ENCODE data around the gene PLCL2. TPM values are rescaled to one million over a fixed set of nuclear protein-coding genes. Genes with fewer than 3 reads are reported as not detected.

The PLCL2 gene
- total and polyA plus RNA-seq, 4 donors, result 1.5 to 16.5 (median 9.4) TPM

- Histone ChIP-seq H3K9ac (ENCODE audit: low read depth in 1 of 2, low read length in 2 of 2) (no peak overlapping the region), H3K27me3 (ENCODE audit: control insufficient read depth in 4 of 4, insufficient read depth in 4 of 4, low read length in 3 of 4) (no peaks in the 10 kb centered on the region), H3K4me1 (ENCODE audit: control insufficient read depth in 4 of 4, insufficient read depth in 4 of 4, low read length in 3 of 4) (peaks cover 0 to 10% (median 0%) of the 10 kb centered on the region in 4 donors), H3K9me3 (ENCODE audit: control insufficient read depth in 4 of 4, low read length in 3 of 4) (no peaks in the 10 kb centered on the region), H3K27ac (ENCODE audit: low read depth in 1 of 2, low read length in 2 of 2) (no peak overlapping the region), H3K4me3 (ENCODE audit: low read depth in 1 of 3, low read length in 3 of 3) (no peak overlapping the region), H3K36me3 (ENCODE audit: control insufficient read depth in 4 of 4, insufficient read depth in 3 of 4, low read depth in 1 of 4, low read length in 3 of 4) (no peaks in the 10 kb centered on the region)
- 66% methylated on average over 3 of the region's 3 CpGs for WGBS
- TF ChIP-seq FOXA2 (IDR thresholded peaks at IDR 0.05), result no peak
- no peak for TF ChIP-seq TAF1 (conservative IDR thresholded peaks at IDR 0.05)
- DNase-seq (ENCODE audit: low spot score), result no peak
Measured at GRCh38 chr3:16975083-16975482, 90.3 kb downstream of the PLCL2 start.

- Histone ChIP-seq H3K27ac (ENCODE audit: low read depth in 1 of 2, low read length in 2 of 2) (no peak overlapping the region), H3K36me3 (ENCODE audit: control insufficient read depth in 4 of 4, insufficient read depth in 3 of 4, low read depth in 1 of 4, low read length in 3 of 4) (no peaks in the 10 kb centered on the region), H3K4me3 (ENCODE audit: low read depth in 1 of 3, low read length in 3 of 3) (no peak overlapping the region), H3K9ac (ENCODE audit: low read depth in 1 of 2, low read length in 2 of 2) (no peak overlapping the region), H3K4me1 (ENCODE audit: control insufficient read depth in 4 of 4, insufficient read depth in 4 of 4, low read length in 3 of 4) (peaks cover 0 to 10% (median 0%) of the 10 kb centered on the region in 4 donors), H3K27me3 (ENCODE audit: control insufficient read depth in 4 of 4, insufficient read depth in 4 of 4, low read length in 3 of 4) (no peaks in the 10 kb centered on the region), H3K9me3 (ENCODE audit: control insufficient read depth in 4 of 4, low read length in 3 of 4) (no peaks in the 10 kb centered on the region)
- WGBS, result 51% methylated on average over 4 of the region's 4 CpGs
- no peak for DNase-seq (ENCODE audit: low spot score)
- TF ChIP-seq FOXA1 (IDR thresholded peaks at IDR 0.05) (no peak), EGR1 (IDR thresholded peaks at IDR 0.05; ENCODE audit: low read depth in 2 of 2) (no peak), MAX (IDR thresholded peaks at IDR 0.05) (no peak), RXRA (IDR thresholded peaks at IDR 0.05) (peak in 1 of 2 donors; percentile 35), ATF3 (IDR thresholded peaks at IDR 0.05) (no peak), HNF4G (IDR thresholded peaks at IDR 0.05) (peak; percentile 74), FOXA2 (IDR thresholded peaks at IDR 0.05) (peak; percentile 17), GABPA (IDR thresholded peaks at IDR 0.05 in 1 of 2, conservative IDR thresholded peaks at IDR 0.05 in 1 of 2) (no peak), TAF1 (conservative IDR thresholded peaks at IDR 0.05) (no peak), JUND (IDR thresholded peaks at IDR 0.05) (peak in 1 of 2 donors; percentile 7), RAD21 (IDR thresholded peaks at IDR 0.05) (peak; percentile 16 to 39), HNF4A (conservative IDR thresholded peaks at IDR 0.05) (peak; percentile 83 to 90), SP1 (IDR thresholded peaks at IDR 0.05) (peak; percentile 81), YY1 (IDR thresholded peaks at IDR 0.05) (peak; percentile 10)
- TF ChIP-seq, protein P1, sequence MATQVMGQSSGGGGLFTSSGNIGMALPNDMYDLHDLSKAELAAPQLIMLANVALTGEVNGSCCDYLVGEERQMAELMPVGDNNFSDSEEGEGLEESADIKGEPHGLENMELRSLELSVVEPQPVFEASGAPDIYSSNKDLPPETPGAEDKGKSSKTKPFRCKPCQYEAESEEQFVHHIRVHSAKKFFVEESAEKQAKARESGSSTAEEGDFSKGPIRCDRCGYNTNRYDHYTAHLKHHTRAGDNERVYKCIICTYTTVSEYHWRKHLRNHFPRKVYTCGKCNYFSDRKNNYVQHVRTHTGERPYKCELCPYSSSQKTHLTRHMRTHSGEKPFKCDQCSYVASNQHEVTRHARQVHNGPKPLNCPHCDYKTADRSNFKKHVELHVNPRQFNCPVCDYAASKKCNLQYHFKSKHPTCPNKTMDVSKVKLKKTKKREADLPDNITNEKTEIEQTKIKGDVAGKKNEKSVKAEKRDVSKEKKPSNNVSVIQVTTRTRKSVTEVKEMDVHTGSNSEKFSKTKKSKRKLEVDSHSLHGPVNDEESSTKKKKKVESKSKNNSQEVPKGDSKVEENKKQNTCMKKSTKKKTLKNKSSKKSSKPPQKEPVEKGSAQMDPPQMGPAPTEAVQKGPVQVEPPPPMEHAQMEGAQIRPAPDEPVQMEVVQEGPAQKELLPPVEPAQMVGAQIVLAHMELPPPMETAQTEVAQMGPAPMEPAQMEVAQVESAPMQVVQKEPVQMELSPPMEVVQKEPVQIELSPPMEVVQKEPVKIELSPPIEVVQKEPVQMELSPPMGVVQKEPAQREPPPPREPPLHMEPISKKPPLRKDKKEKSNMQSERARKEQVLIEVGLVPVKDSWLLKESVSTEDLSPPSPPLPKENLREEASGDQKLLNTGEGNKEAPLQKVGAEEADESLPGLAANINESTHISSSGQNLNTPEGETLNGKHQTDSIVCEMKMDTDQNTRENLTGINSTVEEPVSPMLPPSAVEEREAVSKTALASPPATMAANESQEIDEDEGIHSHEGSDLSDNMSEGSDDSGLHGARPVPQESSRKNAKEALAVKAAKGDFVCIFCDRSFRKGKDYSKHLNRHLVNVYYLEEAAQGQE (IDR thresholded peaks at IDR 0.05), result no peak
- TF ChIP-seq, protein P2, sequence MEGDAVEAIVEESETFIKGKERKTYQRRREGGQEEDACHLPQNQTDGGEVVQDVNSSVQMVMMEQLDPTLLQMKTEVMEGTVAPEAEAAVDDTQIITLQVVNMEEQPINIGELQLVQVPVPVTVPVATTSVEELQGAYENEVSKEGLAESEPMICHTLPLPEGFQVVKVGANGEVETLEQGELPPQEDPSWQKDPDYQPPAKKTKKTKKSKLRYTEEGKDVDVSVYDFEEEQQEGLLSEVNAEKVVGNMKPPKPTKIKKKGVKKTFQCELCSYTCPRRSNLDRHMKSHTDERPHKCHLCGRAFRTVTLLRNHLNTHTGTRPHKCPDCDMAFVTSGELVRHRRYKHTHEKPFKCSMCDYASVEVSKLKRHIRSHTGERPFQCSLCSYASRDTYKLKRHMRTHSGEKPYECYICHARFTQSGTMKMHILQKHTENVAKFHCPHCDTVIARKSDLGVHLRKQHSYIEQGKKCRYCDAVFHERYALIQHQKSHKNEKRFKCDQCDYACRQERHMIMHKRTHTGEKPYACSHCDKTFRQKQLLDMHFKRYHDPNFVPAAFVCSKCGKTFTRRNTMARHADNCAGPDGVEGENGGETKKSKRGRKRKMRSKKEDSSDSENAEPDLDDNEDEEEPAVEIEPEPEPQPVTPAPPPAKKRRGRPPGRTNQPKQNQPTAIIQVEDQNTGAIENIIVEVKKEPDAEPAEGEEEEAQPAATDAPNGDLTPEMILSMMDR (IDR thresholded peaks at IDR 0.05; ENCODE audit: low read depth, low read length, missing input control), result no peak
- TF ChIP-seq, protein P3, sequence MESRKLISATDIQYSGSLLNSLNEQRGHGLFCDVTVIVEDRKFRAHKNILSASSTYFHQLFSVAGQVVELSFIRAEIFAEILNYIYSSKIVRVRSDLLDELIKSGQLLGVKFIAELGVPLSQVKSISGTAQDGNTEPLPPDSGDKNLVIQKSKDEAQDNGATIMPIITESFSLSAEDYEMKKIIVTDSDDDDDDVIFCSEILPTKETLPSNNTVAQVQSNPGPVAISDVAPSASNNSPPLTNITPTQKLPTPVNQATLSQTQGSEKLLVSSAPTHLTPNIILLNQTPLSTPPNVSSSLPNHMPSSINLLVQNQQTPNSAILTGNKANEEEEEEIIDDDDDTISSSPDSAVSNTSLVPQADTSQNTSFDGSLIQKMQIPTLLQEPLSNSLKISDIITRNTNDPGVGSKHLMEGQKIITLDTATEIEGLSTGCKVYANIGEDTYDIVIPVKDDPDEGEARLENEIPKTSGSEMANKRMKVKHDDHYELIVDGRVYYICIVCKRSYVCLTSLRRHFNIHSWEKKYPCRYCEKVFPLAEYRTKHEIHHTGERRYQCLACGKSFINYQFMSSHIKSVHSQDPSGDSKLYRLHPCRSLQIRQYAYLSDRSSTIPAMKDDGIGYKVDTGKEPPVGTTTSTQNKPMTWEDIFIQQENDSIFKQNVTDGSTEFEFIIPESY (IDR thresholded peaks at IDR 0.05), result peak; percentile 22
Measured at GRCh38 chr3:16978234-16978920, 93.6 kb downstream of the PLCL2 start.
